HG02610 (cell line): ENCODE measurements around the gene RNF213.

Experiments used
- ATAC-seq: cut with Tn5 transposase; IDR thresholded peaks from one replicate; pipeline ENCODE4 v1.9.1; 2021; ENCODE audit warnings: mild to moderate bottlenecking, moderate library complexity; ENCODE audit not compliant: unreplicated experiment

Gene RNF213

DNA sequence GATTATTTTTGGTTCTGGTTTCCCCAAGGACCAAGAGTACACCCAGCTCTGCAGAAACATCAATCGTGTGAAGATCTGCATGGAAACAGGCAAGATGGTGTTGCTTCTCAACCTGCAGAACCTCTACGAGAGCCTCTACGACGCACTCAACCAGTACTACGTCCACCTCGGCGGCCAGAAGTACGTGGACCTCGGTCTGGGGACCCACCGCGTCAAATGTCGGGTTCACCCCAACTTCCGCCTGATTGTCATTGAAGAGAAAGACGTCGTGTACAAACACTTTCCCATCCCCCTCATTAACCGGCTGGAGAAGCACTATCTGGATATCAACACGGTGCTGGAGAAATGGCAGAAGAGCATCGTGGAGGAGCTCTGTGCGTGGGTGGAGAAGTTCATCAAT lies 86.9 kb downstream of the RNF213 start:
- no peak for ATAC-seq

DNA sequence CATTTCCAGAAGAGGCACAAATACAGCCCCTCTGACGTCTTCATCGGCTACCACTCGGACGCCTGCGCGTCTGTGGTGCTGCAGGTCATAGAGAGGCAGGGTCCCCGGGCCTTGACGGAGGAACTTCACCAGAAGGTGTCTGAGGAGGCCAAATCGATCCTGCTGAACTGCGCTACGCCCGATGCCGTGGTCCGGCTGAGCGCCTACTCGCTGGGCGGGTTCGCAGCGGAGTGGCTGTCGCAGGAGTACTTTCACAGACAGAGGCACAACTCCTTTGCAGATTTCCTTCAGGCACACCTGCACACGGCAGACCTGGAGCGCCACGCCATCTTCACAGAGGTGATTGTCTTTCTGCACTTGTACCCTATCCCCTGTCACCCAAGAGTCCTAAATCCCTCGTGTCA lies 87.3 kb downstream of the RNF213 start:
- ATAC-seq: no peak

DNA sequence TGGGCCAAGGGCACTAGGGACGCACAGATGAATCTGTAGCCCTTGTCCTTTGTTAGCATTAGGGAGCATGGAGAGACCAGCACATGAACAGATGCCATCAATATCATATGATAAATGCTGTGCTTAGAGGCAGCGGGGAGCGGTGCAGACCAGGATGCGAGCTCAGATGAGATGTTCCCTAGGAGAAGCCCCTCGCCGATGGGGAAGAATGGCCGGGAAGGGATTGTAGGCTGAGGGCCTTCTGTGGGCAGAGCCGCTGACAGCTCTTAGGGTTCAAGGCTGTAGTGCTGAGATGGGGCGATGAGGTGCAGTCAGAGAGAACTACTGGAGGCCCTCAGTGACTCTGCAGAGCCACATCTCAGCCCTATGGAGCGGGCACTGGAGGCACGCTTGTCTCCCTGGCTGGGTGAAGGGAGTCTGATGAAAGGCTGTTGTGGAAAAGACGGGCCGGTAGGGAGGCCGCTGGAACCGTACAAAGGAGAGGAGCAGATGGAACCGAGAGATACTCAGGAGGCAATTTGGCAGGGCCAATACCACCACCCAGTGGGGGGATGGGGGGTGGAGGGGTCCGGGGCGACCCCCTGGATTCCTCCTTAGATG lies 88.0 kb downstream of the RNF213 start:
- no peak for ATAC-seq

GRCh38 chr17:80349151-80349651 lies 88.5 kb downstream of the RNF213 start:
- ATAC-seq: no peak

GRCh38 chr17:80349751-80350150 lies 89.1 kb downstream of the RNF213 start:
- ATAC-seq: no peak

DNA sequence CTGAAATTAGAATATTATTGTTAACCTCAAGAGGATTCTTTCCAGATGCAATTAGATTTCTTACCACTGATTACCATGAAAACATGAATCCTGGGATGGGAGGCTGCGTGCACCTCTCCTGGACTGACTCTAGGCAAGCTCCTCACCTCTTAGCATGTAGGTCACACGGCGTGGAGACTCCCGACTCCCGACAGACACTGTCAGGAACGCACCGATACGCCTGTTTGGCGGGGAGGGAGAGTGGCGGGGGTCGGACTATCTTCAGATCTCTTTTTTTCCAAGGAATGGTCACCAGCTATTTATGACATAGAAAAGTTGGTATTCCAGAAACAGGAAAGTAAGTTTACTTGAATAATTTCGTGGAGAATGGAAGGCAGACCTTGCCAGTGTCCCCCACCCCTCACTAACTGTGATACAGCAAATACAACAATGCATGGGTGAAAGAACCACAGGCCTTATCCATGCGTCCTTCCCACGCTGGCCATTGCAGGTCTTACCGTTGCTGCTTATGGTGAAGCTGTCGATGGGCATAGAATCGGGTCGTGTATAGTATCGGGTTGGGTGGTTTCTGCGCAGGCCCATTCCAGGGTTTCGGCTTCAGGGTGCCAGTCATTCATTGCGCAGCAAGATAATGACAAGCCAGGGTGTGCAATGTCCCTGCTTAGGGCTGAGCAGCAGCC lies 91.7 kb downstream of the RNF213 start:
- no peak for ATAC-seq

DNA sequence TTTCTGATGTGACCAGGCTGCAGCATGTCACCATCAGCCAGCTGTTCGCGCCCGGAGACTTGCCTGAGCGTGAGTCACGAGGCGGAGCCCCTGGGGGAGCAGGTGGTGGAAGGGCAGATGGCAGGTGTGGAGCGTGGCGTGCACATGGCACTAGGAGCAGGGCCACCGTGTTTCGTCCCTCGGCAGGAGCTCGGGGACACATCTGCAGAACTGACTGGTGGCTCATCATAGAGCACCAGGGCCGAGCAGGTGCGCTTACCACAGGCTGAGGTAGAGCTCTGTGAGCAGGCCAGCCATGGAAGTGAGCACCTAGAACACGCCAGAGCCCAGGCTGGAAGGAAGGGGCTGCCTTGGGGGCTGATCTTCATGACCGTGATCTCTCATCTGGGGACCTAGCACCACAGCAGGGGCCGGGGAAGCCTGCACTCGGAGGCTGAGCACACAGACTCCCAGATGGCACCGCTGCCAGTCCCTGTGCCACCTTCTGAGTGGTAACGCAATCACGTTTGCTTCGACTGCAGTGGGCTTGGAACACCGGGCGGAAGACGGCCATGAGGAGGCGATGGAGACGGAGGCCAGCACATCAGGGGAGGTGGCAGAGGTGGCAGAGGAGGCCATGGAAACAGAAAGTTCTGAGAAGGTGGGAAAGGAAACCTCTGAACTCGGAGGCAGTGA lies 92.5 kb downstream of the RNF213 start:
- no peak for ATAC-seq

- no peak for ATAC-seq
Measured at GRCh38 chr17:80353718-80354275, 93.1 kb downstream of the RNF213 start.

DNA sequence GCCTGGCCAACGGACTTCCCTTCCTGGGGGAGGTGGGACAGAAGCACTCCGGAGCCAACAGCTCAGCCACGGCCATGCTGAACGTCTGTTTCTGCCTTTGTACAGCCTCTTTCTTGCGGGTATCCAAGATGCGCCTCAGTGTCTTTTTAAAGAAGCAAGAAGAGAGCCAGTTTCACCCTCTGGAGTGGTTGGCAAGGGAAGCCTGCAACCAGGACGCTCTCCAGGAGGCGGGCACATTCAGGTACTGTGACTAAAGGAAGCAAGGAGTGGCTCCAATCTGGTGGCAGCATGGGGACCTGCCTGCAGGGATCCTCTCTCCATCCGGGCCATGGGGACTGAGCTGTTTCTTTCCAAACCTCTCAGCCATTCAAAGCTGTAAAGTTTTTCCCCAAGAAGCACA lies 93.7 kb downstream of the RNF213 start:
- ATAC-seq: no peak

- no peak for ATAC-seq
Measured at GRCh38 chr17:80356231-80356856, 95.7 kb downstream of the RNF213 start.

DNA sequence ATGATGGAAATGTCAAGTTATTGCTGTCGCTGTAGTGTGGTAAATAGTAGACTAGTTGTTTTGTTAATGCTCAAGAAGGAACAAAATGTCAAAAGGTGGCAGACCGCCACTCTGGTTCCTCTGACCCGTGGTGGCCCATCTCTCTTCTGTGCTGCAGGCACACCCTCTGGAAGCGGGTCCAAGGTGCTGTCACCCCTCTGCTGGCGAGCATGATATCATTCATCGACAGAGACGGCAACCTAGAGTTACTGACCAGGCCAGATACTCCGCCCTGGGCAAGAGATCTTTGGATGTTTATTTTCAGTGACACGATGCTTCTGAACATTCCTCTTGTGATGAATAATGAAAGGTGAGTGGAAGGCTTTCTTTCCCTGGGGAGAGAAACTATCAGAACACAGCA lies 97.5 kb downstream of the RNF213 start:
- no peak for ATAC-seq

DNA sequence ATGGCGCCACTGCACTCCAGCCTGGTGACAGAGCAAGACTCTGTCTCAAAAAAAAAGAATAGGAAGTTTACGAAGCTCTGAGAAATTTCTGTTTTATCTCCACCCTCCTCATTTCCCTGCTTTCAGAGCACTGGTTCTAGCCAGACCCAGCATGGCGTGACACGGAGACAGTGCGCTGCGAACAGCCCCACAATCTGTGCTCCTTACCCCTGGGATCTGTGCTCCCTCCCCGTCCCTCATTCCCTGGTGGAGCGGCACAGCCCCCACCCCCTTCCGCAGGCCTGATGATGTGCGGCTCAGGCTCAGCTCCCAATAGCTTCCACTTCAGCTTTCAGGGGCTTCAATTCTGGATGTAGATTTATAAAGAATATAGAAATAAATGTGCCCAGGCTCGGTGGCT lies 98.2 kb downstream of the RNF213 start:
- ATAC-seq: no peak

GRCh38 chr17:80359422-80360110 lies 98.9 kb downstream of the RNF213 start:
- ATAC-seq: no peak

- ATAC-seq: no peak
Measured at GRCh38 chr17:80360396-80360795, 99.7 kb downstream of the RNF213 start.

DNA sequence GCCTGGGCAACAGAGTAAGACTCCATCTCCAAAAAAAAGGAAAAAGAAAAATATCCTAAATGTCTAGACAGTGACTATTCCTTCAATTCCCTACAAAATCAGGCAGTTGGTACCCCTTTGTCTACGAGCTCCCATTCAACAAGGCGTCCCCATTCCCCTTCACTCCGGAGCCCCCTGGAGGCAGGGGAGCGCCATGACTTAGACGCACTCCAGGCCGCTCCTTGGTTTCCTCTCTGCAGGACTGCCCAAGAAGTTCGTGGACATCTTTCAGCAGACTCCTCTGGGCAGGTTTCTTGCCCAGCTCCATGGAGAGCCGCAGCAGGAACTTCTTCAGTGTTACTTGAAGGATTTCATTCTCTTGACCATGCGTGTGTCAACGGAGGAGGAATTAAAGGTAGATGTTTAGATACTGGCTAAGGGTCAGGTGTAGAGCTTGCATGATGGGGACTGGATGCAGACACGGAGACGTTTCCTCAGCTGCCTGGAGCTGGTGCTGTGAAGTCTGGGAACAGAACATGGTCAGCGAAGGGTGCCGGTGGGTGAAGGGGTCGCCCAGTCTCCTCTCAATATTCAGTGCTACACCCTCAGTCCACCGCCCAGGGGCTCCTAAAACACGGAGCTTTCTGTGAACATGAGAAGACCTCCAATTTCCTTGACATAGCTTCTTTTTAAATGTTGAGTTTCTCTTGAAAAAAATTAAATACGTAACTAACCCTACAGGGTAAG lies 101.0 kb downstream of the RNF213 start:
- no peak for ATAC-seq

- no peak for ATAC-seq
Measured at GRCh38 chr17:80362428-80363119, 101.9 kb downstream of the RNF213 start.

GRCh38 chr17:80363120-80363515 lies 102.5 kb downstream of the RNF213 start:
- no peak for ATAC-seq

GRCh38 chr17:80363518-80364090 lies 103.0 kb downstream of the RNF213 start:
- ATAC-seq: no peak

GRCh38 chr17:80364091-80364691 lies 103.5 kb downstream of the RNF213 start:
- ATAC-seq: no peak
